Activated naive CD8-positive, alpha-beta T cell treated with anti-CD3 and anti-CD28 coated beads, Interleukin-2, amount 50 U/mL, for 24 hours (primary cell): ENCODE data around the gene SERINC4.
A peak's percentile ranks its signal among the peaks of the same experiment; 100 is the strongest.
"Not testable (repeated sequence)": the region's sequence is repeated elsewhere in the genome, so short reads cannot be mapped to it uniquely, and the experiment has no call there.

Source experiments
- ATAC-seq: fragments of 150-1000 bp; cut with Tn5 transposase; one replicate; pipeline ENCODE4 v1.10.0; 2021
- DNase-seq: peaks from one replicate; pipeline ENCODE4 v3.0.0; 2021
- H3K27ac Mint-ChIP-seq: one replicate; pipeline ENCODE4 v1.8.0; 2021; ENCODE audit warnings: mild to moderate bottlenecking, mixed read lengths
- H3K27me3 Mint-ChIP-seq: one replicate; pipeline ENCODE4 v1.8.0; 2021; ENCODE audit warnings: mixed read lengths
- H3K36me3 Mint-ChIP-seq: one replicate; pipeline ENCODE4 v1.8.0; 2021; ENCODE audit warnings: low read depth, mixed read lengths
- H3K4me1 Mint-ChIP-seq: one replicate; pipeline ENCODE4 v1.8.0; 2021; ENCODE audit warnings: mixed read lengths
- H3K4me3 Mint-ChIP-seq: one replicate; pipeline ENCODE4 v1.8.0; 2021; ENCODE audit warnings: mild to moderate bottlenecking, moderate library complexity, mixed read lengths
- H3K9me3 Mint-ChIP-seq: one replicate; pipeline ENCODE4 v1.8.0; 2021; ENCODE audit warnings: mixed read lengths

SERINC4 gene

GRCh38 chr15:43749690-43750345, 50.2 kb downstream of the SERINC4 start:
- peak; percentile 30 for DNase-seq
- peaks cover 54% of the 10 kb centered on the region for H3K4me1 Mint-ChIP-seq

GRCh38 chr15:43748376-43748775, 51.6 kb downstream of the SERINC4 start:
- no peak for ATAC-seq
- H3K27ac Mint-ChIP-seq: peak overlapping the region; percentile 98
- H3K4me3 Mint-ChIP-seq: peak overlapping the region; percentile 98
- peaks cover 53% of the 10 kb centered on the region for H3K4me1 Mint-ChIP-seq
- H3K9me3 Mint-ChIP-seq: no peaks in the 10 kb centered on the region
- no peaks in the 10 kb centered on the region for H3K27me3 Mint-ChIP-seq
- no peak for DNase-seq
- peaks cover 39% of the 10 kb centered on the region for H3K36me3 Mint-ChIP-seq

More at GRCh38 chr15:43749690-43750345, 50.2 kb downstream of the SERINC4 start:
- H3K4me3 Mint-ChIP-seq: peak overlapping the region; percentile 98
- peaks cover 49% of the 10 kb centered on the region for H3K36me3 Mint-ChIP-seq
- H3K9me3 Mint-ChIP-seq: no peaks in the 10 kb centered on the region
- H3K27ac Mint-ChIP-seq: peak overlapping the region; percentile 88
- peak; percentile 41 for ATAC-seq
- H3K27me3 Mint-ChIP-seq: no peaks in the 10 kb centered on the region

- peak overlapping the region; percentile 98 for H3K27ac Mint-ChIP-seq
- not testable (repeated sequence) for DNase-seq, H3K27me3 Mint-ChIP-seq, H3K9me3 Mint-ChIP-seq
- H3K4me1 Mint-ChIP-seq: peaks cover 49% of the 10 kb centered on the region
- H3K36me3 Mint-ChIP-seq: peaks cover 27% of the 10 kb centered on the region
- peak; percentile 21 for ATAC-seq
- H3K4me3 Mint-ChIP-seq: peak overlapping the region; percentile 98
Observed at GRCh38 chr15:43746903-43747309, 53.1 kb downstream of the SERINC4 start.

GRCh38 chr15:43746245-43746902, 53.6 kb downstream of the SERINC4 start, which contains the start of gene PDIA3:
Gene PDIA3, plus strand, starts transcription at chr15:43746438. Its CDS starts 102 bp downstream, at chr15:43746540.
- peaks cover 43% of the 10 kb centered on the region for H3K4me1 Mint-ChIP-seq
- peak within 1 kb of the TSS; percentile 98 for H3K4me3 Mint-ChIP-seq
- peaks cover 23% of the 10 kb centered on the region for H3K36me3 Mint-ChIP-seq
- peak within 1 kb of the TSS; percentile 98 for H3K27ac Mint-ChIP-seq
- not testable (repeated sequence) for H3K27me3 Mint-ChIP-seq, H3K9me3 Mint-ChIP-seq
- ATAC-seq (peak; percentile 90), DNase-seq (peak; percentile 93)
